H1 (cell line): ENCODE data around the gene PRSS3. TPM values are rescaled to one million over a fixed set of nuclear protein-coding genes. Genes with fewer than 3 reads are reported as not detected.

ENCODE experiments used
- CTCF ChIA-PET: fragments of 300-600 bp; sonication (Branson Sonifier 250); formaldehyde crosslinking; loops from one replicate; lab custom pipeline; 2021; ENCODE audit not compliant: partially characterized antibody; lab: Charles Lee
- POLR2A ChIA-PET: fragments of 300-600 bp; sonication (Branson Sonifier 250); formaldehyde crosslinking; loops from one replicate; lab custom pipeline; 2021; ENCODE audit warnings: inconsistent platforms; ENCODE audit not compliant: partially characterized antibody; lab: Charles Lee
- DNase-seq, 2 experiments: peaks; one replicate each; pipeline versions ENCODE4 v3.0.0 to v3.0.0-alpha.2; 2010 to 2022; ENCODE audit warnings: low spot score in 2 of 2, low read depth in 1 of 2, mixed read lengths in 1 of 2
- FAIRE-seq: peaks from 2 replicates; lab custom pipeline; 2011; peaks lifted over from hg19 to GRCh38; lab: Jason Lieb, UNC
- H2AFZ ChIP-seq: 2 replicates; pipeline ENCODE4 v1.8.1; 2012; ENCODE audit warnings: low read length, inconsistent platforms
- H2AK5ac ChIP-seq: 2 replicates; pipeline ENCODE4 v1.6.1; 2013; ENCODE audit warnings: low read depth, low read length
- H2BK120ac ChIP-seq: replicated peaks from 2 replicates; pipeline ENCODE3; 2013; ENCODE audit warnings: low read depth, low read length, inconsistent platforms
- H2BK12ac ChIP-seq: 2 replicates; pipeline ENCODE4 v1.6.1; 2013; ENCODE audit warnings: low read depth, low read length
- H2BK15ac ChIP-seq: 2 replicates; pipeline ENCODE4 v1.6.1; 2013; ENCODE audit warnings: low read length
- H2BK20ac ChIP-seq: 2 replicates; pipeline ENCODE4 v1.6.1; 2013; ENCODE audit warnings: low read length
- H2BK5ac ChIP-seq: 2 replicates; pipeline ENCODE4 v1.6.1; 2013; ENCODE audit warnings: low read depth, low read length
- H3K14ac ChIP-seq: 2 replicates; pipeline ENCODE4 v1.6.1; 2013; ENCODE audit warnings: inconsistent platforms; ENCODE audit not compliant: insufficient read length
- H3K18ac ChIP-seq: 2 replicates; pipeline ENCODE4 v1.6.1; 2013; ENCODE audit warnings: low read length; ENCODE audit errors: extremely low read depth
- H3K23ac ChIP-seq: 2 replicates; pipeline ENCODE4 v1.6.1; 2013; ENCODE audit warnings: inconsistent platforms; ENCODE audit not compliant: insufficient read length
- H3K23me2 ChIP-seq: 2 replicates; pipeline ENCODE4 v1.6.1; 2013; ENCODE audit warnings: low read depth, low read length
- H3K27ac ChIP-seq: 2 replicates; pipeline ENCODE4 v1.6.1; 2011; ENCODE audit warnings: low read depth, low read length, inconsistent platforms
- H3K27me3 ChIP-seq, 4 experiments: replicated peaks in 1 of 4; 1 replicate in 1 of 4; 2 replicates in 3 of 4; pipeline versions ENCODE4 v1.6.1 to v1.8.1; 2011 to 2013; ENCODE audit warnings: low read length in 3 of 4, mild to moderate bottlenecking in 3 of 4, inconsistent platforms in 2 of 4, mixed read lengths in 2 of 4, moderate library complexity in 1 of 4; ENCODE audit not compliant: control insufficient read depth in 3 of 4, insufficient read depth in 3 of 4; ENCODE audit errors: extremely low read depth in 1 of 4
- H3K36me3 ChIP-seq, 4 experiments: 2 replicates each; pipeline versions ENCODE4 v1.6.1 to v1.8.1; 2011 to 2013; ENCODE audit warnings: mild to moderate bottlenecking in 4 of 4, low read length in 3 of 4, moderate library complexity in 2 of 4, control low read depth in 1 of 4, inconsistent platforms in 1 of 4; ENCODE audit not compliant: insufficient read depth in 4 of 4, control insufficient read depth in 2 of 4
- H3K4ac ChIP-seq: replicated peaks from 2 replicates; pipeline ENCODE3; 2013; ENCODE audit warnings: low read length, low read depth, mixed read lengths, inconsistent platforms; ENCODE audit not compliant: insufficient read length
- H3K4me1 ChIP-seq, 4 experiments: replicated peaks in 1 of 4; 1 replicate in 1 of 4; 2 replicates in 3 of 4; pipeline versions ENCODE4 v1.6.1 to v1.8.1; 2011 to 2013; ENCODE audit warnings: low read length in 3 of 4, inconsistent platforms in 2 of 4, mixed read lengths in 1 of 4; ENCODE audit not compliant: insufficient read depth in 4 of 4, control insufficient read depth in 3 of 4
- H3K4me2 ChIP-seq, 2 experiments: 2 replicates each; pipeline versions ENCODE4 v1.6.1 to v1.8.1; 2011 to 2013; ENCODE audit warnings: low read depth in 2 of 2, low read length in 2 of 2, control low read depth in 1 of 2, inconsistent platforms in 1 of 2, mild to moderate bottlenecking in 1 of 2; ENCODE audit not compliant: insufficient read depth in 1 of 2
- H3K4me3 ChIP-seq, 4 experiments: fragments of 200-600, 300-600 bp in 1 of 4; sonication (generic), shearing (Covaris generic), sonication (Bioruptor Twin) in 1 of 4; 2 replicates each; pipeline versions ENCODE4 v1.5.1 to v1.8.1; 2011 to 2016; ENCODE audit warnings: low read length in 4 of 4, low read depth in 3 of 4, control low read depth in 2 of 4, inconsistent platforms in 2 of 4, mild to moderate bottlenecking in 2 of 4, mixed read lengths in 1 of 4, moderate library complexity in 1 of 4; ENCODE audit not compliant: insufficient read depth in 2 of 4; ENCODE audit errors: extremely low read depth in 1 of 4
- H3K56ac ChIP-seq: replicated peaks from 2 replicates; pipeline ENCODE3; 2013; ENCODE audit warnings: low read depth, mild to moderate bottlenecking, mixed read lengths, low read length, inconsistent platforms; ENCODE audit not compliant: insufficient read length
- H3K79me1 ChIP-seq: 2 replicates; pipeline ENCODE4 v1.6.1; 2013; ENCODE audit warnings: low read depth, low read length, control low read depth
- H3K79me2 ChIP-seq, 2 experiments: 2 replicates each; pipeline versions ENCODE4 v1.6.1 to v1.8.1; 2012 to 2013; ENCODE audit warnings: low read length in 2 of 2, mild to moderate bottlenecking in 2 of 2, inconsistent platforms in 1 of 2; ENCODE audit not compliant: insufficient read depth in 2 of 2, control insufficient read depth in 1 of 2
- H3K9ac ChIP-seq, 4 experiments: replicated peaks in 1 of 4; 1 replicate in 1 of 4; 2 replicates in 3 of 4; pipeline versions ENCODE4 v1.6.1 to v1.8.1; 2011 to 2013; ENCODE audit warnings: low read depth in 3 of 4, low read length in 3 of 4, control low read depth in 2 of 4, mild to moderate bottlenecking in 2 of 4, moderate library complexity in 2 of 4, inconsistent platforms in 1 of 4; ENCODE audit errors: extremely low read depth in 1 of 4
- H3K9me3 ChIP-seq, 2 experiments: 2 replicates each; pipeline versions ENCODE4 v1.6.1 to v1.8.1; 2012 to 2013; ENCODE audit warnings: mild to moderate bottlenecking in 2 of 2, moderate library complexity in 2 of 2, control low read depth in 1 of 2, inconsistent platforms in 1 of 2, low read depth in 1 of 2, low read length in 1 of 2, mixed read lengths in 1 of 2; ENCODE audit not compliant: insufficient read depth in 2 of 2
- H4K20me1 ChIP-seq, 2 experiments: replicated peaks in 1 of 2; 2 replicates each; pipeline versions ENCODE3 to v1.8.1; 2011 to 2013; ENCODE audit warnings: inconsistent platforms in 2 of 2, low read length in 2 of 2, mild to moderate bottlenecking in 1 of 2; ENCODE audit not compliant: insufficient read depth in 2 of 2, control insufficient read depth in 1 of 2
- H4K5ac ChIP-seq: 2 replicates; pipeline ENCODE4 v1.6.1; 2013; ENCODE audit warnings: low read length, low read depth, mixed read lengths, inconsistent platforms; ENCODE audit not compliant: insufficient read length
- H4K8ac ChIP-seq: 2 replicates; pipeline ENCODE4 v1.8.0; 2013; ENCODE audit warnings: mild to moderate bottlenecking, moderate library complexity, low read length, inconsistent platforms; ENCODE audit not compliant: insufficient read depth; ENCODE audit errors: extremely low read depth
- H4K91ac ChIP-seq: replicated peaks from 2 replicates; pipeline ENCODE3; 2013; ENCODE audit warnings: low read length, mixed read lengths, inconsistent platforms; ENCODE audit not compliant: insufficient read length
- BCL11A ChIP-seq, 2 experiments: IDR thresholded peaks; one replicate each; pipeline ENCODE4 v1.6.1; 2011; ENCODE audit warnings: low read depth in 2 of 2, low read length in 2 of 2, mild to moderate bottlenecking in 2 of 2
- CTCF ChIP-seq, 3 experiments: IDR thresholded peaks; 1 replicate in 2 of 3; 2 replicates in 1 of 3; pipeline versions ENCODE4 v1.5.1 to v1.6.1; 2011; ENCODE audit warnings: low read length in 3 of 3, mild to moderate bottlenecking in 3 of 3, inconsistent platforms in 2 of 3, low read depth in 1 of 3, moderate library complexity in 1 of 3; ENCODE audit not compliant: insufficient read depth in 1 of 3; ENCODE audit errors: control extremely low read depth in 1 of 3
- RAD21 ChIP-seq, 2 experiments: IDR thresholded peaks in 1 of 2; conservative IDR thresholded peaks in 1 of 2; 2 replicates each; pipeline ENCODE4 v1.6.1; 2011; ENCODE audit warnings: low read depth in 2 of 2, low read length in 2 of 2, improper control_type of control experiment in 1 of 2, inconsistent platforms in 1 of 2, mild to moderate bottlenecking in 1 of 2, moderate library complexity in 1 of 2
- WGBS, 2 experiments: shearing (Covaris generic) in 1 of 2; methylation state at CpG; one replicate each; pipeline versions ENCODE4 v1.1.6 to v1.1.7; 2013 to 2015; ENCODE audit warnings: low lambda C conversion rate in 2 of 2, mixed read lengths in 2 of 2, inconsistent platforms in 1 of 2, low coverage in 1 of 2, missing lambda C conversion rate in 1 of 2; ENCODE audit not compliant: insufficient replicate concordance in 2 of 2, insufficient coverage in 1 of 2, insufficient read length in 1 of 2; ENCODE audit errors: extremely low coverage in 1 of 2, missing lambda C conversion rate in 1 of 2; 5-methylcytosine and 5-hydroxymethylcytosine counted together
- polyA plus RNA-seq, 7 experiments: library from polyadenylated mRNA; depleted of rRNA in 3 of 7; stranded (reverse) in 5 of 7; unstranded in 2 of 7; fragments of >200 nt in 5 of 7; fragments of 200-250 nt in 2 of 7; gene quantifications; 1 replicate in 5 of 7; 2 replicates in 1 of 7; 4 replicates in 1 of 7; pipeline versions ENCODE4 v1.2.1 to v1.2.3, GENCODE V29; 2011 to 2013; ENCODE audit warnings: missing spikeins in 2 of 7, mixed read lengths in 2 of 7
- total RNA-seq: library from RNA; stranded (reverse); fragmentation: NEBNext Ultra II Directional; extraction: Animal tissue kit (Norgen Biotek cat#: 25700); gene quantifications from 2 replicates; pipeline ENCODE4 v1.2.1, GENCODE V29; 2021

Gene PRSS3
- total and polyA plus RNA-seq, 2 of the 8 experiments (the other 6 are each of a cell fraction or from before 2014, with no cell fraction given): 0.12 TPM; not detected in 1

GRCh38 chr9:33813712-33814641 lies 18.6 kb downstream of the PRSS3 start:
- no peaks in the 10 kb centered on the region for H3K9me3 ChIP-seq
- H3K56ac ChIP-seq: no peak overlapping the region
- H4K20me1 ChIP-seq: no peaks in the 10 kb centered on the region
- H2BK15ac ChIP-seq: no peak overlapping the region
- H3K14ac ChIP-seq: no peak overlapping the region
- H3K27ac ChIP-seq: no peak overlapping the region
- H4K5ac ChIP-seq: no peak overlapping the region
- TF ChIP-seq CTCF (IDR thresholded peaks at IDR 0.05; ENCODE audit: control extremely low read depth in 1 of 3, insufficient read depth in 1 of 3, low read depth in 1 of 3, low read length in 3 of 3) (peak in 2 of 3 experiments; percentile 33 to 36; a peak in 2 of 4 replicates), RAD21 (IDR thresholded peaks at IDR 0.05 in 1 of 2, conservative IDR thresholded peaks at IDR 0.05 in 1 of 2; ENCODE audit: low read depth in 2 of 2, low read length in 2 of 2) (peak; percentile 28 to 33), BCL11A (IDR thresholded peaks at IDR 0.05; ENCODE audit: low read depth in 2 of 2, low read length in 2 of 2) (no peak)
- H3K4ac ChIP-seq: peak overlapping the region; percentile 72
- ChIA-PET POLR2A (interaction anchor here (0.6 to 0.7 kb wide), 4 partner anchors 10 to 122 kb away, joined by 3 to 6 read pairs (median 3); no protein-coding TSS in a partner anchor), CTCF (interaction anchor here (0.6 to 4.2 kb wide), 39 partner anchors 8 to 1604 kb away, joined by 3 to 27 read pairs (median 5); partner anchors contain the start of gene PRSS3)
- 0 out of 2 replicates have a peak, but pooled peaks cover 2% of the 10 kb centered on the region for H3K79me1 ChIP-seq
- no peaks in the 10 kb centered on the region for H3K36me3 ChIP-seq
- FAIRE-seq (no peak), DNase-seq (no peak)
- no peak overlapping the region for H3K4me2 ChIP-seq
- H2BK5ac ChIP-seq: no peak overlapping the region
- no peak overlapping the region for H4K8ac ChIP-seq
- no peak overlapping the region; the same call in 1 of the 2 replicates for H2BK12ac ChIP-seq
- no peak overlapping the region for H3K18ac ChIP-seq
- no peak overlapping the region for H3K23ac ChIP-seq
- H4K91ac ChIP-seq: no peak overlapping the region
- H2BK120ac ChIP-seq: no peak overlapping the region
- no peak overlapping the region for H3K4me3 ChIP-seq
- H3K79me2 ChIP-seq: peaks cover 5 to 8% of the 10 kb centered on the region in 2 experiments
- no peak overlapping the region for H2AK5ac ChIP-seq
- H3K9ac ChIP-seq: no peak overlapping the region
- peaks cover 0 to 6% (median 3%) of the 10 kb centered on the region in 4 experiments; a peak in 6 of 7 replicates for H3K4me1 ChIP-seq
- peaks cover 11% of the 10 kb centered on the region for H3K23me2 ChIP-seq
- no peak overlapping the region for H2AFZ ChIP-seq
- WGBS, 2 experiments: 81% methylated on average over 8 of the region's 8 CpGs; no CpG with 5 or more reads in 1 of the 2 experiments
- 0 out of 2 replicates have a peak overlapping the region, but pooled peaks have one; percentile 9 for H2BK20ac ChIP-seq
- no peaks in the 10 kb centered on the region for H3K27me3 ChIP-seq
